GM13976 (cell line): Measurements from ENCODE around the gene SIAH1.

Source experiments
- DNase-seq: peaks from one replicate; pipeline ENCODE4 v3.0.0; 2012; ENCODE audit warnings: low spot score
- CTCF ChIP-seq: IDR thresholded peaks from 2 replicates; pipeline ENCODE4 v1.5.1; 2012; ENCODE audit warnings: borderline replicate concordance, mild to moderate bottlenecking; ENCODE audit not compliant: insufficient read depth; ENCODE audit errors: extremely low read depth, missing control alignments, control extremely low read depth
- in situ Hi-C: fragments of 300-500 bp; cut with MboI; formaldehyde crosslinking; loops from one replicate; pipeline ENCODE4 v1.12.0; 2022; ENCODE audit warnings: low sequenced_read_pairs, mixed read lengths, inconsistent platforms; ENCODE audit not compliant: unreplicated experiment

Gene SIAH1

DNA sequence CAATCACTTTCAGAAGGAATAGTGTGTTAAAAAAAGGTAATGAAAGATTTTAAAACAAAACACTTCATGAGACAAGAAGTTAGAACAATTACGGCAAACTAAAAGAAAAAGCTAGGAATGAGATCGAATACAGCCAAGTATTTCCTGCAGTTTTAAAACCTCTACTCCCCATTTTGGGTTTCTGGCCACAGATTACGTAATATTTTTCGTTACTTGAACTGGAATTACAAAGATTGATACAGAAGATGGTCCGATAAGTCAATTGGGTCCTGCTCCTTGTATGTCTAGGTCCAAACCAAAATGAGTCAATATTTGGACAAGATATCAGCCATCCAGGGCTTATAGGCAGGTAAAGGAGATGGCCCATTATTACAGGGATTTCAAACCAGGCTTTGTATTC, 52.2 kb downstream of the SIAH1 start:
- TF ChIP-seq CTCF = no peak
- no peak for DNase-seq
- in situ Hi-C loops = no loop called here

DNA sequence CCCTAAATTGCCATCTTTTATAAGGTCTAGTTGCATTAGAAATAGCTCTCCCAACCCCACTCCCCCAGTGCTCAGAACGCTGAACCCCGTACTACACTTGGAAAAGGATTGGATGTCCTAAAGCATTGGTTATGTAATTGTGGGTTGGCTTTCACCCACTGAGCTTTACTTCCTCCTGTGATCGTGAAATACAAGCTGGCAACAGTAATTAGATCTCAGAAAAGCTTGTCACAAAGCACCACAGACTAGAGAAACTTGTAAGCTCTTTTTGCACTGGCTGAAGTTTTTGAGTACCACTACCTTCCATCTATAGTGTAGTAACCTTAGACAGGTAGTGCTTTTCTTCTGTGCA, 54.4 kb downstream of the SIAH1 start:
- DNase-seq = no peak
- no peak for TF ChIP-seq CTCF
- in situ Hi-C loops = no loop called here

- no peak for DNase-seq
- no peak for TF ChIP-seq CTCF
- in situ Hi-C loops = no loop called here
Observed at GRCh38 chr16:48330189-48330840, 54.9 kb downstream of the SIAH1 start.

GRCh38 chr16:48329138-48329537, 56.1 kb downstream of the SIAH1 start:
- in situ Hi-C loops = no loop called here

GRCh38 chr16:48326915-48327314, 58.3 kb downstream of the SIAH1 start:
- in situ Hi-C loops = no loop called here
- DNase-seq = no peak
- no peak for TF ChIP-seq CTCF

More at GRCh38 chr16:48329138-48329537, 56.1 kb downstream of the SIAH1 start:
- no peak for TF ChIP-seq CTCF
- no peak for DNase-seq

DNA sequence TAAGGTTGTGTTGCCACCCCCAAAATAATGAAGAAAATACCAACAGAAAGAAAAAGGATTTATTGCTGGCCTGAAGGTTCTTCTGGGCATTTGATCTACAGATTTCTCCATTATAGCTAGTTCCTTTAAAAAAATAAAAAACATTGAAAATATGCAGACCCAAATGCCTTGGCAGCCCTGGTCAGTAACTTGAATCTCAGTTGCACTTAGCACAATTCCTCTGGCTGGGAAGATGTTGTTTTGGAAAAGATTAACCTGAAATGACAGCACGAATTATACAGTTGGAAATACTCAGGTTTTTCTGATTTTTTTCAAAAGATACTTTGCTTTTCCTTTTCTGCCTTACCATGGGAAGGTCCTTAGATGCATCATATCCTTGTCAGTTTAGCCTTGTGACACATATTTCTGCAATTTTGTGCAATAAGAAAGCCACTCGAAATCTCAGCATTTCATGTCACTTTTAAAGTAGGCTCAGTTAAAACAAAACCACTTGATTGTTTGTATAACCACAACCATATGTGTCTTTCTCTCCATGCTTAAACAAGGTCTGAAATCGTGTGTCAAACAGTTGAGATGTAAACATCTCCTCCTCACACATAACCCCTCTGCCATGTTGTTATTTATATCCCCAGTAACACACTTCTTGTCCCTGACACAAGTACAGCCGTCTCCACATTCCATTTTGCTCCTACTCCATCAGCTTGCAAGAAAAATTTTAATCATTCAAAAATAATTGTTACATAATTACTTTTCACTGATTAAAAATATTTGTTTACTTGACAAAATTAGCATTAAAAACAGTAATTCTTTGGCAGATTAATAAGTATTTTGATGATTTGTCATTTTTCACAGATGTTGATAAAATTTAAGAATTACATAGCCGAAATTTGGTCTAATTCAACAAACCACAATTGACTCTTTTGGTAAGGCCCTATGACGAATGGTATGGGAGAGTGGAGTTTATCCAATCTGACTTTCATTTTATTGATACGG, 61.1 kb downstream of the SIAH1 start:
- no peak for TF ChIP-seq CTCF
- in situ Hi-C loops = no loop called here
- no peak for DNase-seq
